Peyer's patch (tissue), 4 donors: ENCODE data around the gene MRPL1.

Experiments used
- POLR2A ChIP-seq, 2 donors: fragments of 450-650 bp; IDR thresholded peaks; one replicate each; pipeline ENCODE4 v1.5.1; 2017; ENCODE audit warnings: antibody characterized with exemption in 2 of 2, mild to moderate bottlenecking in 2 of 2, moderate library complexity in 2 of 2
- TF ChIP-seq, protein P1 (sequence below), 6 experiments: fragments of 450-650 bp in 4 of 6; fragments of 200-600 bp in 2 of 6; sonication (generic) in 1 of 6; IDR thresholded peaks; one replicate each; pipeline ENCODE4 v1.5.1; 2017 to 2019; ENCODE audit warnings: antibody characterized with exemption in 6 of 6, mild to moderate bottlenecking in 3 of 6, moderate library complexity in 1 of 6

DNA sequence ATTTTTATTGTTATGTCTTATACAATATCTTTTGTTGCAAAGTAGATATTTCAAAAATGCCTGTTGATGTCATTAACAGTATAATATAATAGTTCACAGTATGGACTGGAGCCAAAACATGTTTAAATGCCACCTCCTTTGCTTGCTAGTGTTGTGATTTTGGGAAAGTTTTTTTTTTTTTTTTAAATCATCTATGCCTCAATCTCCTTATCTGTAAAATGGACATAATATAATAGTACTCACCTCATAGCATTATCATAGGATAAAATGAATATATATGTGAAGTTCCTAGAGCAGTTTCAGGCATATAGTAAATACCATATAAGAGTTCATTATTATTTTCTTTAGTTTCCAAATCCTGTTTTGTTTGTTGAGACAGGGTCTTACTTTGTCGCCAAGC, 18.3 kb upstream of the MRPL1 start:
- TF ChIP-seq, protein P1, sequence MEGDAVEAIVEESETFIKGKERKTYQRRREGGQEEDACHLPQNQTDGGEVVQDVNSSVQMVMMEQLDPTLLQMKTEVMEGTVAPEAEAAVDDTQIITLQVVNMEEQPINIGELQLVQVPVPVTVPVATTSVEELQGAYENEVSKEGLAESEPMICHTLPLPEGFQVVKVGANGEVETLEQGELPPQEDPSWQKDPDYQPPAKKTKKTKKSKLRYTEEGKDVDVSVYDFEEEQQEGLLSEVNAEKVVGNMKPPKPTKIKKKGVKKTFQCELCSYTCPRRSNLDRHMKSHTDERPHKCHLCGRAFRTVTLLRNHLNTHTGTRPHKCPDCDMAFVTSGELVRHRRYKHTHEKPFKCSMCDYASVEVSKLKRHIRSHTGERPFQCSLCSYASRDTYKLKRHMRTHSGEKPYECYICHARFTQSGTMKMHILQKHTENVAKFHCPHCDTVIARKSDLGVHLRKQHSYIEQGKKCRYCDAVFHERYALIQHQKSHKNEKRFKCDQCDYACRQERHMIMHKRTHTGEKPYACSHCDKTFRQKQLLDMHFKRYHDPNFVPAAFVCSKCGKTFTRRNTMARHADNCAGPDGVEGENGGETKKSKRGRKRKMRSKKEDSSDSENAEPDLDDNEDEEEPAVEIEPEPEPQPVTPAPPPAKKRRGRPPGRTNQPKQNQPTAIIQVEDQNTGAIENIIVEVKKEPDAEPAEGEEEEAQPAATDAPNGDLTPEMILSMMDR (IDR thresholded peaks at IDR 0.05): no peak
- no peak for TF ChIP-seq POLR2A (IDR thresholded peaks at IDR 0.05)
